ENCODE results near the gene TTC16. TPM values are rescaled to one million over a fixed set of nuclear protein-coding genes. Genes with fewer than 3 reads are reported as not detected.

Gene TTC16
- total RNA-seq, 1 experiment from 2014 or later = not detected

DNA sequence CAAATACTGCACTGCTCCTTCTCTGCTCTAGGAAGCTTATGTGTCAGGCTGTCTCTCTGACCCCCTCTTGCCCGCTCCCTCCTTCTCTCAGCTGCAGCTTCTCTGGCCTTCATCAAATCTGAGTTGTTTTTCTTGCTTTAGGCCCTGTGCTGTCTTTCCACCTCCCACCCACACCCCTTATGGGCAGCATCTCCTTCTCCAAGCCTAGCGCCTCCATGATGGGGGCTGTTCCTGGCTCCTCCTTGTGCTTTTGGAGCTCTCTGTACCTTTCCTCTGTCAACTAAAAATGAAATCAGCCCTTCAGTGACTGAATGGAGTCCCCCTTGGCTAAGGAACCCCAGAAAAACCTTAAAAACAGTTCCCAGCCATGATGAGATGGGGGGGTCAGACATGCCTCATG is 15.7 kb upstream of the TTC16 start:
- H3K36me3 Mint-ChIP-seq (ENCODE audit: insufficient read depth in 1 of 3, low read depth in 3 of 3) = peaks cover 0 to 1% (median 0%) of the 10 kb centered on the region in 3 experiments; a peak in 1 of 7 replicates
- no CpG with 5 or more reads among the region's 2 CpGs for WGBS (ENCODE audit: extremely low coverage, insufficient read length, low lambda C conversion rate)

More for the DNA sequence above, 15.7 kb upstream of the TTC16 start:
- Histone ChIP-seq H3K9ac (ENCODE audit: extremely low read depth, insufficient read length, low read length) (no peak overlapping the region), H2BK120ac (ENCODE audit: low read depth, low read length, poor library complexity, severe bottlenecking) (no peak overlapping the region), H4K91ac (ENCODE audit: insufficient read length, low read depth, low read length) (no peak overlapping the region), H2BK5ac (ENCODE audit: insufficient read length, low read length) (no peak overlapping the region), H3K56ac (ENCODE audit: insufficient read length, low read depth, low read length) (no peak overlapping the region), H4K20me1 (ENCODE audit: control insufficient read depth, insufficient read depth, insufficient read length) (no peaks in the 10 kb centered on the region), H4K8ac (replicated peaks; ENCODE audit: insufficient read length, low read depth, low read length) (no peak overlapping the region), H3T11ph (ENCODE audit: low read length) (no peak overlapping the region), H2AK5ac (ENCODE audit: insufficient read length, low read length) (no peak overlapping the region), H3K23me2 (ENCODE audit: insufficient read length, low read depth, low read length, poor library complexity, severe bottlenecking) (peaks cover 4% of the 10 kb centered on the region), H3K4me1 (ENCODE audit: insufficient read depth, low read length) (no peaks in the 10 kb centered on the region), H3K23ac (ENCODE audit: insufficient read length, low read depth, low read length) (no peak overlapping the region), H2BK20ac (ENCODE audit: low read depth, low read length, poor library complexity, severe bottlenecking) (no peak overlapping the region), H4K5ac (ENCODE audit: insufficient read length, low read depth, low read length) (no peak overlapping the region), H3K18ac (ENCODE audit: insufficient read length, low read depth, low read length) (no peak overlapping the region), H3K27me3 (ENCODE audit: insufficient read depth, low read length) (no peaks in the 10 kb centered on the region), H3K79me1 (ENCODE audit: insufficient read depth, low read depth, low read length, poor library complexity, severe bottlenecking) (no peaks in the 10 kb centered on the region), H3K4ac (ENCODE audit: low read depth, low read length) (no peak overlapping the region), H3K27ac (ENCODE audit: insufficient read length, low read depth, low read length) (no peak overlapping the region), H2BK15ac (ENCODE audit: low read depth, low read length) (no peak overlapping the region), H3K9me3 (ENCODE audit: control insufficient read depth, low read depth, low read length) (no peaks in the 10 kb centered on the region), H3K14ac (ENCODE audit: insufficient read depth, low read length) (no peak overlapping the region), H2AFZ (ENCODE audit: low read length) (no peak overlapping the region), H2BK12ac (ENCODE audit: insufficient read length, low read depth, low read length) (peak overlapping the region; percentile 36), H3K4me2 (ENCODE audit: insufficient read depth, insufficient read length, low read length) (no peak overlapping the region), H3K79me2 (ENCODE audit: insufficient read depth, low read length) (no peaks in the 10 kb centered on the region)
- DNase-seq = no peak
- H3K4me1 Mint-ChIP-seq = peaks cover 2 to 7% of the 10 kb centered on the region in 2 experiments
- H3K4me3 Mint-ChIP-seq = peak overlapping the region in 1 of 2 experiments; percentile 28; a peak in 1 of 5 replicates
- no peak overlapping the region; a peak in 1 of 7 replicates for H3K27ac Mint-ChIP-seq
- TF ChIP-seq, protein P1, sequence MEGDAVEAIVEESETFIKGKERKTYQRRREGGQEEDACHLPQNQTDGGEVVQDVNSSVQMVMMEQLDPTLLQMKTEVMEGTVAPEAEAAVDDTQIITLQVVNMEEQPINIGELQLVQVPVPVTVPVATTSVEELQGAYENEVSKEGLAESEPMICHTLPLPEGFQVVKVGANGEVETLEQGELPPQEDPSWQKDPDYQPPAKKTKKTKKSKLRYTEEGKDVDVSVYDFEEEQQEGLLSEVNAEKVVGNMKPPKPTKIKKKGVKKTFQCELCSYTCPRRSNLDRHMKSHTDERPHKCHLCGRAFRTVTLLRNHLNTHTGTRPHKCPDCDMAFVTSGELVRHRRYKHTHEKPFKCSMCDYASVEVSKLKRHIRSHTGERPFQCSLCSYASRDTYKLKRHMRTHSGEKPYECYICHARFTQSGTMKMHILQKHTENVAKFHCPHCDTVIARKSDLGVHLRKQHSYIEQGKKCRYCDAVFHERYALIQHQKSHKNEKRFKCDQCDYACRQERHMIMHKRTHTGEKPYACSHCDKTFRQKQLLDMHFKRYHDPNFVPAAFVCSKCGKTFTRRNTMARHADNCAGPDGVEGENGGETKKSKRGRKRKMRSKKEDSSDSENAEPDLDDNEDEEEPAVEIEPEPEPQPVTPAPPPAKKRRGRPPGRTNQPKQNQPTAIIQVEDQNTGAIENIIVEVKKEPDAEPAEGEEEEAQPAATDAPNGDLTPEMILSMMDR (conservative IDR thresholded peaks at IDR 0.05) = no peak
- H3K27me3 Mint-ChIP-seq (ENCODE audit: low read depth) = peaks cover 6% of the 10 kb centered on the region
- no peaks in the 10 kb centered on the region for H3K9me3 Mint-ChIP-seq
